Measurements from ENCODE around the gene CCNT1.

DNA sequence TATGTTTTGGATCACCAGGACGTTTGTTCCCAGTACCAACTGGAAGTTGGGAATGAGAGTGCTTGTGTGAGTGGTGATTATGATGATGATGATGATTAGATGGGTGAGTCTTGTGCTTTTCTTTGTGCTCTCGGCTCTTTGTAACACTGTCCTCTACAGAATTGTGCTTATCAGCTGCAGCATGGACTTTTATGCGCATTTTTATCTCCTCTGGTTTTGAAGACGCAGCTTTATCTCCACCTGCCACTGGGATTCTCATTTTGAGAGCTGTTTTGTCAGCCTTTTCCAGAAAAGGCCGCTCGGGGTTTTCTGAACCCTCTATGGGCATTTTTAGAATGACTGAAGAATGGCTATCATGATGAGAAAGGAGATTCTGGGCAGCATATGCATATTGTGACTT is 22.9 kb downstream of the CCNT1 start:
- TF ChIP-seq POLR2A (IDR thresholded peaks at IDR 0.05) = no peak
- TF ChIP-seq, protein P1, sequence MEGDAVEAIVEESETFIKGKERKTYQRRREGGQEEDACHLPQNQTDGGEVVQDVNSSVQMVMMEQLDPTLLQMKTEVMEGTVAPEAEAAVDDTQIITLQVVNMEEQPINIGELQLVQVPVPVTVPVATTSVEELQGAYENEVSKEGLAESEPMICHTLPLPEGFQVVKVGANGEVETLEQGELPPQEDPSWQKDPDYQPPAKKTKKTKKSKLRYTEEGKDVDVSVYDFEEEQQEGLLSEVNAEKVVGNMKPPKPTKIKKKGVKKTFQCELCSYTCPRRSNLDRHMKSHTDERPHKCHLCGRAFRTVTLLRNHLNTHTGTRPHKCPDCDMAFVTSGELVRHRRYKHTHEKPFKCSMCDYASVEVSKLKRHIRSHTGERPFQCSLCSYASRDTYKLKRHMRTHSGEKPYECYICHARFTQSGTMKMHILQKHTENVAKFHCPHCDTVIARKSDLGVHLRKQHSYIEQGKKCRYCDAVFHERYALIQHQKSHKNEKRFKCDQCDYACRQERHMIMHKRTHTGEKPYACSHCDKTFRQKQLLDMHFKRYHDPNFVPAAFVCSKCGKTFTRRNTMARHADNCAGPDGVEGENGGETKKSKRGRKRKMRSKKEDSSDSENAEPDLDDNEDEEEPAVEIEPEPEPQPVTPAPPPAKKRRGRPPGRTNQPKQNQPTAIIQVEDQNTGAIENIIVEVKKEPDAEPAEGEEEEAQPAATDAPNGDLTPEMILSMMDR (IDR thresholded peaks at IDR 0.05) = no peak
